HEK293 (cell line): ENCODE measurements around the gene CEP57L1.

Source experiments
- BCL11B ChIP-seq: fragments of 450-650 bp; formaldehyde crosslinking; IDR thresholded peaks from 2 replicates; pipeline ENCODE4 v1.5.1; 2016; ENCODE audit warnings: low read depth, missing biosample characterization, missing genetic modification characterization
- EGR2 ChIP-seq: fragments of 450-650 bp; formaldehyde crosslinking; IDR thresholded peaks from 2 replicates; pipeline ENCODE4 v1.5.1; 2016; ENCODE audit warnings: low read depth, missing biosample characterization, missing genetic modification characterization
- FEZF1 ChIP-seq: fragments of 450-650 bp; formaldehyde crosslinking; IDR thresholded peaks from 2 replicates; pipeline ENCODE4 v1.5.1; 2016; ENCODE audit warnings: missing biosample characterization, missing genetic modification characterization
- GLIS1 ChIP-seq: fragments of 450-650 bp; formaldehyde crosslinking; IDR thresholded peaks from 2 replicates; pipeline ENCODE4 v1.5.1; 2016; ENCODE audit warnings: missing biosample characterization, missing genetic modification characterization
- GLIS2 ChIP-seq: fragments of 450-650 bp; formaldehyde crosslinking; IDR thresholded peaks from 2 replicates; pipeline ENCODE4 v1.5.1; 2016; ENCODE audit warnings: missing biosample characterization, missing genetic modification characterization
- INSM2 ChIP-seq: fragments of 450-650 bp; formaldehyde crosslinking; IDR thresholded peaks from 2 replicates; pipeline ENCODE4 v1.5.1; 2016; ENCODE audit warnings: missing biosample characterization, missing genetic modification characterization
- KLF8 ChIP-seq: fragments of 450-650 bp; formaldehyde crosslinking; IDR thresholded peaks from 2 replicates; pipeline ENCODE4 v1.5.1; 2016; ENCODE audit warnings: missing biosample characterization, missing genetic modification characterization
- MZF1 ChIP-seq: fragments of 450-650 bp; formaldehyde crosslinking; IDR thresholded peaks from 2 replicates; pipeline ENCODE4 v1.5.1; 2017; ENCODE audit warnings: missing biosample characterization, missing genetic modification characterization, borderline replicate concordance
- TCF7L2 ChIP-seq: IDR thresholded peaks from 2 replicates; pipeline ENCODE4 v1.6.1; 2011; ENCODE audit warnings: low read depth, mild to moderate bottlenecking, inconsistent platforms, low read length, moderate library complexity, borderline replicate concordance
- TRIM28 ChIP-seq: IDR thresholded peaks from 2 replicates; pipeline ENCODE4 v1.6.1; 2011; ENCODE audit warnings: low read length, control low read depth, borderline replicate concordance
- ZBTB8A ChIP-seq: fragments of 450-650 bp; formaldehyde crosslinking; IDR thresholded peaks from 2 replicates; pipeline ENCODE4 v1.5.1; 2016; ENCODE audit warnings: missing biosample characterization, missing genetic modification characterization
- ZFHX2 ChIP-seq: fragments of 450-650 bp; formaldehyde crosslinking; conservative IDR thresholded peaks from 2 replicates; pipeline ENCODE4 v1.5.1; 2016; ENCODE audit warnings: missing biosample characterization, missing genetic modification characterization
- ZFP37 ChIP-seq: fragments of 450-650 bp; formaldehyde crosslinking; IDR thresholded peaks from 2 replicates; pipeline ENCODE4 v1.5.1; 2016; ENCODE audit warnings: missing biosample characterization, missing genetic modification characterization
- ZIC2 ChIP-seq: fragments of 450-650 bp; formaldehyde crosslinking; IDR thresholded peaks from 2 replicates; pipeline ENCODE4 v1.5.1; 2016; ENCODE audit warnings: missing biosample characterization, missing genetic modification characterization
- ZNF10 ChIP-seq: fragments of 450-650 bp; formaldehyde crosslinking; IDR thresholded peaks from 2 replicates; pipeline ENCODE4 v1.5.1; 2017; ENCODE audit warnings: missing biosample characterization, missing genetic modification characterization
- ZNF169 ChIP-seq: fragments of 450-650 bp; formaldehyde crosslinking; IDR thresholded peaks from 2 replicates; pipeline ENCODE4 v1.5.1; 2016; ENCODE audit warnings: missing biosample characterization, missing genetic modification characterization
- ZNF174 ChIP-seq: fragments of 450-650 bp; formaldehyde crosslinking; IDR thresholded peaks from 2 replicates; pipeline ENCODE4 v1.5.0; 2017; ENCODE audit warnings: missing biosample characterization, mild to moderate bottlenecking, missing genetic modification characterization
- ZNF175 ChIP-seq: fragments of 450-650 bp; formaldehyde crosslinking; IDR thresholded peaks from 2 replicates; pipeline ENCODE4 v1.5.1; 2016; ENCODE audit warnings: missing biosample characterization, missing genetic modification characterization
- ZNF19 ChIP-seq: fragments of 450-650 bp; formaldehyde crosslinking; IDR thresholded peaks from 2 replicates; pipeline ENCODE4; 2016; ENCODE audit warnings: missing biosample characterization, missing genetic modification characterization, low read depth
- ZNF211 ChIP-seq: fragments of 450-650 bp; formaldehyde crosslinking; IDR thresholded peaks from 2 replicates; pipeline ENCODE4 v1.5.1; 2016; ENCODE audit warnings: low read depth, missing biosample characterization, missing genetic modification characterization
- ZNF221 ChIP-seq: fragments of 450-650 bp; formaldehyde crosslinking; IDR thresholded peaks from 2 replicates; pipeline ENCODE4 v1.5.1; 2017; ENCODE audit warnings: missing biosample characterization, missing genetic modification characterization, borderline replicate concordance
- ZNF354C ChIP-seq: fragments of 450-650 bp; formaldehyde crosslinking; IDR thresholded peaks from 2 replicates; pipeline ENCODE4 v1.5.1; 2016; ENCODE audit warnings: missing biosample characterization, missing genetic modification characterization, low read depth, borderline replicate concordance
- ZNF398 ChIP-seq: fragments of 450-650 bp; formaldehyde crosslinking; IDR thresholded peaks from 2 replicates; pipeline ENCODE4 v1.5.1; 2017; ENCODE audit warnings: missing biosample characterization, missing genetic modification characterization
- ZNF501 ChIP-seq: fragments of 450-650 bp; formaldehyde crosslinking; IDR thresholded peaks from 2 replicates; pipeline ENCODE4 v1.5.1; 2016; ENCODE audit warnings: missing biosample characterization, missing genetic modification characterization
- ZNF514 ChIP-seq: fragments of 450-650 bp; formaldehyde crosslinking; IDR thresholded peaks from 2 replicates; pipeline ENCODE4 v1.5.1; 2016; ENCODE audit warnings: missing biosample characterization, missing genetic modification characterization
- ZNF530 ChIP-seq: fragments of 450-650 bp; formaldehyde crosslinking; IDR thresholded peaks from 2 replicates; pipeline ENCODE4 v1.5.1; 2016; ENCODE audit warnings: low read depth, missing biosample characterization, missing genetic modification characterization
- ZNF621 ChIP-seq: fragments of 450-650 bp; formaldehyde crosslinking; IDR thresholded peaks from 2 replicates; pipeline ENCODE4 v1.5.1; 2017; ENCODE audit warnings: missing biosample characterization, missing genetic modification characterization
- ZNF624 ChIP-seq: fragments of 450-650 bp; formaldehyde crosslinking; IDR thresholded peaks from 2 replicates; pipeline ENCODE4 v1.5.1; 2017; ENCODE audit warnings: missing biosample characterization, missing genetic modification characterization
- ZNF626 ChIP-seq: fragments of 450-650 bp; sonication (Bioruptor Pico); formaldehyde crosslinking; IDR thresholded peaks from 2 replicates; pipeline ENCODE4 v1.5.1; 2018; ENCODE audit warnings: missing biosample characterization, missing genetic modification characterization, inconsistent platforms
- ZNF629 ChIP-seq: fragments of 450-650 bp; formaldehyde crosslinking; IDR thresholded peaks from 2 replicates; pipeline ENCODE4 v1.5.1; 2017; ENCODE audit warnings: missing biosample characterization, missing genetic modification characterization
- ZSCAN18 ChIP-seq: fragments of 450-650 bp; formaldehyde crosslinking; IDR thresholded peaks from 2 replicates; pipeline ENCODE4 v1.5.1; 2016; ENCODE audit warnings: missing biosample characterization, missing genetic modification characterization
- ZXDB ChIP-seq: fragments of 450-650 bp; formaldehyde crosslinking; IDR thresholded peaks from 2 replicates; pipeline ENCODE4 v1.5.1; 2016; ENCODE audit warnings: missing biosample characterization, missing genetic modification characterization
- TF ChIP-seq, protein P1 (sequence below): fragments of 450-650 bp; formaldehyde crosslinking; IDR thresholded peaks from 2 replicates; pipeline ENCODE4 v1.5.0; 2017; ENCODE audit warnings: missing biosample characterization, missing genetic modification characterization, borderline replicate concordance
- TF ChIP-seq, protein P2 (sequence below): fragments of 450-650 bp; formaldehyde crosslinking; IDR thresholded peaks from 2 replicates; pipeline ENCODE4 v1.5.1; 2016; ENCODE audit warnings: missing biosample characterization, missing genetic modification characterization, low read depth

The CEP57L1 gene

DNA sequence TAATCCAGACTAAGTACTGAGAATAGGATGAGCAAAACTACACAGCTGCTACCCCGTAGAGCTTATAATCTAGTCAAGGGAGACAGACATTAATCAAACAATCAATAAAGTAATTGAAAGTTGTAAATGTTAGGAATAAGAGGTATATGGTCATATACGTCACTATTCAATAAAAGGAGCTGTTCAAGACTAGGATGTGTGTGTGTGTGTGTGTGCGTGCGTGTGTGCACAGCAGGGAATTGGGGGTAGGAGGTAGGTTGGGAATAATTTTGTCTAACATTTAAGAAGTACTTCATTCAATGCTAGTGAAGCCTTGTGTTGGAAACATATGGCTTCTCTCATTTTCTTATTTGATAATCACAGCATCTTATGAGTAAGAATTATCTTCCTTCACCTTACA is 42.5 kb upstream of the CEP57L1 start (continued):
- TF ChIP-seq ZXDB (0 out of 2 replicates have a peak, but pooled peaks have one; percentile 35), TRIM28 (peak; percentile 34; the same call in 1 of the 2 replicates), MZF1 (tag by site-specific recombination) (no peak), ZNF501 (tag by site-specific recombination) (no peak; the same call in 1 of the 2 replicates), ZIC2 (peak; percentile 68), GLIS1 (peak; percentile 37; the same call in 1 of the 2 replicates), ZFP37 (tag by site-specific recombination) (no peak), ZNF621 (no peak), FEZF1 (tag by site-specific recombination) (0 out of 2 replicates have a peak, but pooled peaks have one; percentile 4), ZNF174 (tag by site-specific recombination) (no peak), ZNF19 (tag by site-specific recombination) (no peak), GLIS2 (tag by site-specific recombination) (no peak), BCL11B (tag by site-specific recombination) (peak; percentile 47; the same call in 1 of the 2 replicates), INSM2 (tag by site-specific recombination) (no peak), TCF7L2 (no peak), ZNF398 (tag by site-specific recombination) (peak; percentile 76), KLF8 (tag by site-specific recombination) (no peak), EGR2 (0 out of 2 replicates have a peak, but pooled peaks have one; percentile 8), ZNF530 (no peak), ZNF514 (no peak), ZNF626 (no peak), ZNF175 (tag by site-specific recombination) (no peak), ZNF629 (peak; percentile 42; the same call in 1 of the 2 replicates), ZNF354C (tag by site-specific recombination) (no peak), ZNF221 (peak; percentile 5; the same call in 1 of the 2 replicates), ZNF169 (tag by site-specific recombination) (no peak), ZNF10 (tag by site-specific recombination) (peak; percentile 63; the same call in 1 of the 2 replicates), ZNF211 (no peak), ZFHX2 (0 out of 2 replicates have a peak, but pooled peaks have one; percentile 28), ZSCAN18 (tag by site-specific recombination) (no peak), ZNF624 (tag by site-specific recombination) (no peak), ZBTB8A (tag by site-specific recombination) (no peak)
- TF ChIP-seq, protein P1, sequence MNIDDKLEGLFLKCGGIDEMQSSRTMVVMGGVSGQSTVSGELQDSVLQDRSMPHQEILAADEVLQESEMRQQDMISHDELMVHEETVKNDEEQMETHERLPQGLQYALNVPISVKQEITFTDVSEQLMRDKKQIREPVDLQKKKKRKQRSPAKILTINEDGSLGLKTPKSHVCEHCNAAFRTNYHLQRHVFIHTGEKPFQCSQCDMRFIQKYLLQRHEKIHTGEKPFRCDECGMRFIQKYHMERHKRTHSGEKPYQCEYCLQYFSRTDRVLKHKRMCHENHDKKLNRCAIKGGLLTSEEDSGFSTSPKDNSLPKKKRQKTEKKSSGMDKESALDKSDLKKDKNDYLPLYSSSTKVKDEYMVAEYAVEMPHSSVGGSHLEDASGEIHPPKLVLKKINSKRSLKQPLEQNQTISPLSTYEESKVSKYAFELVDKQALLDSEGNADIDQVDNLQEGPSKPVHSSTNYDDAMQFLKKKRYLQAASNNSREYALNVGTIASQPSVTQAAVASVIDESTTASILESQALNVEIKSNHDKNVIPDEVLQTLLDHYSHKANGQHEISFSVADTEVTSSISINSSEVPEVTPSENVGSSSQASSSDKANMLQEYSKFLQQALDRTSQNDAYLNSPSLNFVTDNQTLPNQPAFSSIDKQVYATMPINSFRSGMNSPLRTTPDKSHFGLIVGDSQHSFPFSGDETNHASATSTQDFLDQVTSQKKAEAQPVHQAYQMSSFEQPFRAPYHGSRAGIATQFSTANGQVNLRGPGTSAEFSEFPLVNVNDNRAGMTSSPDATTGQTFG (tag by site-specific recombination): no peak
- TF ChIP-seq, protein P2, sequence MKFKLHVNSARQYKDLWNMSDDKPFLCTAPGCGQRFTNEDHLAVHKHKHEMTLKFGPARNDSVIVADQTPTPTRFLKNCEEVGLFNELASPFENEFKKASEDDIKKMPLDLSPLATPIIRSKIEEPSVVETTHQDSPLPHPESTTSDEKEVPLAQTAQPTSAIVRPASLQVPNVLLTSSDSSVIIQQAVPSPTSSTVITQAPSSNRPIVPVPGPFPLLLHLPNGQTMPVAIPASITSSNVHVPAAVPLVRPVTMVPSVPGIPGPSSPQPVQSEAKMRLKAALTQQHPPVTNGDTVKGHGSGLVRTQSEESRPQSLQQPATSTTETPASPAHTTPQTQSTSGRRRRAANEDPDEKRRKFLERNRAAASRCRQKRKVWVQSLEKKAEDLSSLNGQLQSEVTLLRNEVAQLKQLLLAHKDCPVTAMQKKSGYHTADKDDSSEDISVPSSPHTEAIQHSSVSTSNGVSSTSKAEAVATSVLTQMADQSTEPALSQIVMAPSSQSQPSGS: peak; percentile 64
